Liver (tissue), 9 donors: ENCODE results near the gene TCERG1L. TPM values are rescaled to one million over a fixed set of nuclear protein-coding genes. Genes with fewer than 3 reads are reported as not detected.

Source experiments
- DNase-seq: peaks from one replicate; pipeline ENCODE4 v3.0.0-alpha.2; 2017; ENCODE audit warnings: low spot score
- H3K27ac ChIP-seq, 2 donors: one replicate each; pipeline ENCODE4 v1.7.0; 2013; ENCODE audit warnings: inconsistent platforms in 2 of 2, low read length in 2 of 2, control low read depth in 1 of 2, low read depth in 1 of 2, mild to moderate bottlenecking in 1 of 2
- H3K27me3 ChIP-seq, 4 donors: one replicate each; pipeline versions ENCODE4 v1.6.1 to v1.7.0; 2013; ENCODE audit warnings: low read length in 3 of 4, inconsistent platforms in 1 of 4, mild to moderate bottlenecking in 1 of 4, moderate library complexity in 1 of 4; ENCODE audit not compliant: control insufficient read depth in 4 of 4, insufficient read depth in 4 of 4
- H3K36me3 ChIP-seq, 4 donors: one replicate each; pipeline versions ENCODE4 v1.6.1 to v1.7.0; 2013; ENCODE audit warnings: low read length in 3 of 4, mild to moderate bottlenecking in 3 of 4, low read depth in 1 of 4, moderate library complexity in 1 of 4; ENCODE audit not compliant: control insufficient read depth in 4 of 4, insufficient read depth in 3 of 4
- H3K4me1 ChIP-seq, 4 donors: one replicate each; pipeline versions ENCODE4 v1.6.1 to v1.7.0; 2013; ENCODE audit warnings: low read length in 3 of 4, mild to moderate bottlenecking in 3 of 4, moderate library complexity in 1 of 4; ENCODE audit not compliant: control insufficient read depth in 4 of 4, insufficient read depth in 4 of 4
- H3K4me3 ChIP-seq, 3 donors: one replicate each; pipeline versions ENCODE4 v1.6.1 to v1.7.0; 2013; ENCODE audit warnings: low read length in 3 of 3, control low read depth in 1 of 3, low read depth in 1 of 3, mild to moderate bottlenecking in 1 of 3
- H3K9ac ChIP-seq, 2 donors: one replicate each; pipeline ENCODE4 v1.7.0; 2013; ENCODE audit warnings: low read length in 2 of 2, mild to moderate bottlenecking in 2 of 2, moderate library complexity in 2 of 2, control low read depth in 1 of 2, low read depth in 1 of 2
- H3K9me3 ChIP-seq, 4 donors: one replicate each; pipeline versions ENCODE4 v1.6.1 to v1.7.0; 2013; ENCODE audit warnings: low read length in 3 of 4; ENCODE audit not compliant: control insufficient read depth in 4 of 4
- ATF3 ChIP-seq: IDR thresholded peaks from 2 replicates; pipeline ENCODE4 v1.6.1; 2016; ENCODE audit warnings: antibody characterized with exemption
- CTCF ChIP-seq: fragments of 150-350 bp; IDR thresholded peaks from 2 replicates; pipeline ENCODE4 v1.5.1; 2017; ENCODE audit warnings: improper control_type of control experiment, low read depth, low read length; ENCODE audit not compliant: missing input control
- EGR1 ChIP-seq, 2 donors: IDR thresholded peaks; 2 replicates each; pipeline ENCODE4 v1.6.1; 2016 to 2018; ENCODE audit warnings: antibody characterized with exemption in 2 of 2, low read depth in 2 of 2
- FOXA1 ChIP-seq: IDR thresholded peaks from 2 replicates; pipeline ENCODE4 v1.6.1; 2016; ENCODE audit warnings: antibody characterized with exemption
- FOXA2 ChIP-seq: IDR thresholded peaks from 2 replicates; pipeline ENCODE4 v1.6.1; 2016; ENCODE audit warnings: antibody characterized with exemption
- GABPA ChIP-seq, 2 donors: IDR thresholded peaks in 1 of 2; conservative IDR thresholded peaks in 1 of 2; 2 replicates each; pipeline ENCODE4 v1.6.1; 2016; ENCODE audit warnings: antibody characterized with exemption in 2 of 2, mild to moderate bottlenecking in 1 of 2, moderate library complexity in 1 of 2
- HNF4A ChIP-seq, 2 donors: conservative IDR thresholded peaks; 2 replicates each; pipeline ENCODE4 v1.6.1; 2016; ENCODE audit warnings: antibody characterized with exemption in 2 of 2, mild to moderate bottlenecking in 2 of 2
- HNF4G ChIP-seq: IDR thresholded peaks from 2 replicates; pipeline ENCODE4 v1.6.1; 2016; ENCODE audit warnings: antibody characterized with exemption
- JUND ChIP-seq, 2 donors: IDR thresholded peaks; 2 replicates each; pipeline ENCODE4 v1.6.1; 2016; ENCODE audit warnings: antibody characterized with exemption in 2 of 2
- MAX ChIP-seq: IDR thresholded peaks from 2 replicates; pipeline ENCODE4 v1.6.1; 2016; ENCODE audit warnings: antibody characterized with exemption
- NR2F2 ChIP-seq: IDR thresholded peaks from 2 replicates; pipeline ENCODE4 v1.6.1; 2016; ENCODE audit warnings: antibody characterized with exemption
- RAD21 ChIP-seq, 2 donors: IDR thresholded peaks; 2 replicates each; pipeline ENCODE4 v1.6.1; 2016; ENCODE audit warnings: antibody characterized with exemption in 2 of 2, mild to moderate bottlenecking in 2 of 2
- REST ChIP-seq: IDR thresholded peaks from 2 replicates; pipeline ENCODE4 v1.6.1; 2016; ENCODE audit warnings: antibody characterized with exemption, mild to moderate bottlenecking
- RXRA ChIP-seq, 2 donors: IDR thresholded peaks; 2 replicates each; pipeline ENCODE4 v1.6.1; 2017 to 2018; ENCODE audit warnings: antibody characterized with exemption in 2 of 2, mild to moderate bottlenecking in 1 of 2
- SP1 ChIP-seq: IDR thresholded peaks from 2 replicates; pipeline ENCODE4 v1.6.1; 2018; ENCODE audit warnings: antibody characterized with exemption, mild to moderate bottlenecking
- TAF1 ChIP-seq: conservative IDR thresholded peaks from 2 replicates; pipeline ENCODE4 v1.6.1; 2016; ENCODE audit warnings: antibody characterized with exemption, mild to moderate bottlenecking
- YY1 ChIP-seq: IDR thresholded peaks from 2 replicates; pipeline ENCODE4 v1.6.1; 2016; ENCODE audit warnings: antibody characterized with exemption, mild to moderate bottlenecking
- ZBTB33 ChIP-seq: IDR thresholded peaks from 2 replicates; pipeline ENCODE4 v1.6.1; 2016; ENCODE audit warnings: antibody characterized with exemption
- WGBS: extraction: QIAGEN DNeasy Blood & Tissue Kit; methylation state at CpG from one replicate; pipeline ENCODE4 v1.1.7; 2013; 5-methylcytosine and 5-hydroxymethylcytosine counted together
- polyA plus RNA-seq, 2 donors: library from polyadenylated mRNA; stranded (reverse) in 1 of 2; unstranded in 1 of 2; fragments of 200-250 nt in 1 of 2; fragments of >200 nt in 1 of 2; fragmentation: Nextera tagmentation in 1 of 2; extraction: Ambion mirVana in 1 of 2; gene quantifications; one replicate each; pipeline versions ENCODE4 v1.2.1 to v1.2.3, GENCODE V29; 2013 to 2015
- total RNA-seq, 2 donors: library from RNA; depleted of rRNA; stranded (reverse); fragments of >200 nt; gene quantifications; one replicate each; pipeline ENCODE4 v1.2.3, GENCODE V29; 2014
- donor health status: healthy.
- donor health status: healthy.
- donor health status: healthy.
- donor health status: healthy.
- donor health status: healthy.

Gene TCERG1L
- total and polyA plus RNA-seq, 4 donors = not detected

GRCh38 chr10:131143425-131144165 is 167.9 kb downstream of the TCERG1L start:
- Histone ChIP-seq H3K4me1 (no peaks in the 10 kb centered on the region), H3K36me3 (no peaks in the 10 kb centered on the region), H3K27ac (no peak overlapping the region), H3K9me3 (peaks cover 0 to 5% (median 0%) of the 10 kb centered on the region in 4 donors), H3K9ac (no peak overlapping the region), H3K27me3 (peaks cover 0 to 3% (median under 1%) of the 10 kb centered on the region in 4 donors), H3K4me3 (no peak overlapping the region)
- TF ChIP-seq CTCF (no peak), ATF3 (no peak), GABPA (IDR thresholded peaks at IDR 0.05 in 1 of 2, conservative IDR thresholded peaks at IDR 0.05 in 1 of 2) (no peak), ZBTB33 (no peak), JUND (IDR thresholded peaks at IDR 0.05) (no peak), HNF4A (conservative IDR thresholded peaks at IDR 0.05) (no peak), FOXA1 (no peak), YY1 (no peak), TAF1 (no peak), NR2F2 (no peak), SP1 (no peak), RXRA (IDR thresholded peaks at IDR 0.05) (no peak), REST (no peak), MAX (no peak), FOXA2 (no peak), EGR1 (IDR thresholded peaks at IDR 0.05; ENCODE audit: low read depth in 2 of 2) (no peak), RAD21 (IDR thresholded peaks at IDR 0.05) (no peak), HNF4G (no peak)
- no peak for DNase-seq
- 78% methylated on average over 25 of the region's 25 CpGs for WGBS
